BJ (cell line): ENCODE data around the gene MUCL3. TPM values are rescaled to one million over a fixed set of nuclear protein-coding genes. Genes with fewer than 3 reads are reported as not detected.
"Not testable (repeated sequence)": the region's sequence is repeated elsewhere in the genome, so short reads cannot be mapped to it uniquely, and the experiment has no call there.

Source experiments
- CTCF ChIA-PET: fragments of 350-600 bp; formaldehyde crosslinking; extraction: SDS; loops from one replicate; lab custom pipeline; 2021; ENCODE audit warnings: antibody characterized with exemption, inconsistent platforms; lab: Yijun Ruan, JAX
- POLR2A ChIA-PET: fragments of 300-600 bp; sonication (Branson Sonifier 250); formaldehyde crosslinking; extraction: SDS; loops from one replicate; lab custom pipeline; 2021; ENCODE audit warnings: antibody characterized with exemption; lab: Charles Lee
- DNase-seq: peaks from one replicate; pipeline ENCODE4 v3.0.0-alpha.2; 2011; ENCODE audit warnings: low read depth
- H3K27me3 ChIP-seq: 2 replicates; pipeline ENCODE4 v1.6.0; 2011; ENCODE audit warnings: low read length; ENCODE audit not compliant: control insufficient read depth, insufficient read depth
- H3K36me3 ChIP-seq: 2 replicates; pipeline ENCODE4 v1.5.1; 2011; ENCODE audit warnings: low read length; ENCODE audit not compliant: control insufficient read depth, insufficient read depth
- H3K4me3 ChIP-seq: 2 replicates; pipeline ENCODE4 v1.5.1; 2011; ENCODE audit warnings: low read depth, mild to moderate bottlenecking, control low read depth, low read length
- CTCF ChIP-seq: IDR thresholded peaks from 2 replicates; pipeline ENCODE4 v1.5.1; 2011; ENCODE audit warnings: low read depth, mild to moderate bottlenecking, control low read depth, inconsistent platforms, low read length, moderate library complexity; ENCODE audit not compliant: insufficient read depth
- polyA plus RNA-seq: library from polyadenylated mRNA; depleted of rRNA; stranded (reverse); fragments of >200 nt; gene quantifications from 2 replicates; pipeline ENCODE4 v1.2.3, GENCODE V29; 2011

The MUCL3 gene
- polyA plus RNA-seq, 1 experiment: not detected

GRCh38 chr6:30926644-30927043, 14.1 kb upstream of the MUCL3 start:
- no peaks in the 10 kb centered on the region for H3K27me3 ChIP-seq
- DNase-seq: no peak
- CTCF ChIA-PET: interaction anchor here (0.5 to 4.3 kb wide), 7 partner anchors 11 to 159 kb away, joined by 3 to 33 read pairs (median 4); partner anchors contain the start of gene MUCL3
- POLR2A ChIA-PET: no interaction called here
- H3K4me3 ChIP-seq: no peak overlapping the region
- H3K36me3 ChIP-seq: peaks cover 16% of the 10 kb centered on the region
- TF ChIP-seq CTCF: no peak

GRCh38 chr6:30927080-30927479, 13.7 kb upstream of the MUCL3 start:
- H3K4me3 ChIP-seq, POLR2A ChIA-PET, DNase-seq, H3K27me3 ChIP-seq: not testable (repeated sequence)
- CTCF ChIA-PET: interaction anchor here (1.1 to 4.3 kb wide), 4 partner anchors 11 to 159 kb away, joined by 3 to 33 read pairs (median 4); no protein-coding TSS in a partner anchor
- peaks cover 13% of the 10 kb centered on the region for H3K36me3 ChIP-seq

DNA sequence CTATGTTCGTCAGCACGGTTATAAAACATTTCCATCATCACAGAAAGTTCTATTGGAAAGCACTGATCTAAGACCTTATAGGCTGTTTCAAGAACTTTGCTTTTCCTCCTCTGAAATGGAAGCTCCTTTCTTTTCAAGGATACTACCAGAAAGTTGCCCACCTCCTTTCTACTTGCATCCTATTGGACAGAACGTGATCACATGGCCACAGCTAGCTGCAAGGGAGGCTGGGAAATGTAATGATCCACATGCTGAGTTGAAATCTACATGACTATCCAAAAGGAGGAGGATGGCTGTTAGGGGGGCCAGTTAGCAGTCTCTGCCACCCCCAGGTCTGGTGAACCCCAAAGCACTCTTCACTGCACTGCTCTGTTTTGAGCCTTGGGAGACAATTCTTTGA, 12.1 kb upstream of the MUCL3 start:
- H3K36me3 ChIP-seq: peaks cover 5% of the 10 kb centered on the region
- no peak overlapping the region for H3K4me3 ChIP-seq
- POLR2A ChIA-PET: no interaction called here
- CTCF ChIA-PET: interaction anchor here (2.5 kb wide), 1 partner anchor 142 kb away, joined by 6 read pairs; no protein-coding TSS in a partner anchor
- no peak for TF ChIP-seq CTCF
- H3K27me3 ChIP-seq: no peaks in the 10 kb centered on the region; the same call in 1 of the 2 replicates
- DNase-seq: no peak

- Histone ChIP-seq H3K27me3 (no peaks in the 10 kb centered on the region; the same call in 1 of the 2 replicates), H3K36me3 (peaks cover 5% of the 10 kb centered on the region), H3K4me3 (no peak overlapping the region)
- TF ChIP-seq CTCF: no peak
- no peak for DNase-seq
- POLR2A ChIA-PET: no interaction called here
- CTCF ChIA-PET: interaction anchor here (1.0 to 3.4 kb wide), 6 partner anchors 10 to 149 kb away, joined by 4 to 26 read pairs (median 9); partner anchors contain the start of genes MUCL3 and VARS2
Measured at GRCh38 chr6:30930506-30930905, 10.3 kb upstream of the MUCL3 start.

- TF ChIP-seq CTCF: no peak
- CTCF ChIA-PET: interaction anchor here (0.9 to 3.4 kb wide), 6 partner anchors 10 to 148 kb away, joined by 4 to 26 read pairs (median 9); partner anchors contain the start of genes MUCL3 and VARS2
- POLR2A ChIA-PET: no interaction called here
- Histone ChIP-seq H3K36me3 (peaks cover 2% of the 10 kb centered on the region), H3K27me3 (no peaks in the 10 kb centered on the region; the same call in 1 of the 2 replicates), H3K4me3 (no peak overlapping the region)
- DNase-seq: no peak
Measured at GRCh38 chr6:30931272-30931671, 9.5 kb upstream of the MUCL3 start.
